ENCODE data around the gene HSD17B7.

DNA sequence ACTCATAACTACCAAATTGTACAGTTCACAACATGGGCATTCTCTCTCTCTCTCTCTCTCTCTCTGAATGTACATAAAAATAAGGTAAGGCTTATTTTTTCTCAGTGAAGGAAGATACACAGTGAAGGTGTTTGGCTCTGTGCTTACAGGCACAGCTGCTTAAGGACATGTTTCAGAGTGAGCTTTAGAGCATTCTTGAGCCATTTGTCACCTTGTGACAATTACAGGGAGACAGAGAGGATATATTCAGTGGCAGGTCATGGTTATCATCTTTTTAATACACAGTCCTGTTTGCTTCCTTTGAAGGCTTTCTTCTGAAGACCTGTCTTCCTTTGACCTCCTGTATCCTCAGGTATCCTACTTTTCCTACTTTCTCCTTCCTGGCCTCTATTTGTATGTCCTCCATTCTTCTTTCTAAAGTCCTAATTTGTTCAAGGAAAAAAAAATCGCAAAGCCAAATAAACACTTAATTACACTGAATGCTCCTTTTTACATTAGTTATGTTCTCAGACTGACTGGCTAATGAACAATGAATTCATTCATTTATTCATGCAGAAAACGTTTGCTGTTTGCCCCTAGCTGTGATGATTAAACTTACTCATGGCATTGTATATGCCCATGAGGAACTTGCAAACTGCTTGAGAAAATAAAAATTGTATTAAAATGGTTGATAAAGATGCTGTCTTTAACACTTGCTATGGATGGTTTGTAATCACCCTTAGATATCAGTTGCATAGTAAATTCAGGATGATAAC is 33.4 kb downstream of the HSD17B7 start:
- TF ChIP-seq, protein P1, sequence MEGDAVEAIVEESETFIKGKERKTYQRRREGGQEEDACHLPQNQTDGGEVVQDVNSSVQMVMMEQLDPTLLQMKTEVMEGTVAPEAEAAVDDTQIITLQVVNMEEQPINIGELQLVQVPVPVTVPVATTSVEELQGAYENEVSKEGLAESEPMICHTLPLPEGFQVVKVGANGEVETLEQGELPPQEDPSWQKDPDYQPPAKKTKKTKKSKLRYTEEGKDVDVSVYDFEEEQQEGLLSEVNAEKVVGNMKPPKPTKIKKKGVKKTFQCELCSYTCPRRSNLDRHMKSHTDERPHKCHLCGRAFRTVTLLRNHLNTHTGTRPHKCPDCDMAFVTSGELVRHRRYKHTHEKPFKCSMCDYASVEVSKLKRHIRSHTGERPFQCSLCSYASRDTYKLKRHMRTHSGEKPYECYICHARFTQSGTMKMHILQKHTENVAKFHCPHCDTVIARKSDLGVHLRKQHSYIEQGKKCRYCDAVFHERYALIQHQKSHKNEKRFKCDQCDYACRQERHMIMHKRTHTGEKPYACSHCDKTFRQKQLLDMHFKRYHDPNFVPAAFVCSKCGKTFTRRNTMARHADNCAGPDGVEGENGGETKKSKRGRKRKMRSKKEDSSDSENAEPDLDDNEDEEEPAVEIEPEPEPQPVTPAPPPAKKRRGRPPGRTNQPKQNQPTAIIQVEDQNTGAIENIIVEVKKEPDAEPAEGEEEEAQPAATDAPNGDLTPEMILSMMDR (IDR thresholded peaks at IDR 0.05) = no peak
- TF ChIP-seq, protein P2, sequence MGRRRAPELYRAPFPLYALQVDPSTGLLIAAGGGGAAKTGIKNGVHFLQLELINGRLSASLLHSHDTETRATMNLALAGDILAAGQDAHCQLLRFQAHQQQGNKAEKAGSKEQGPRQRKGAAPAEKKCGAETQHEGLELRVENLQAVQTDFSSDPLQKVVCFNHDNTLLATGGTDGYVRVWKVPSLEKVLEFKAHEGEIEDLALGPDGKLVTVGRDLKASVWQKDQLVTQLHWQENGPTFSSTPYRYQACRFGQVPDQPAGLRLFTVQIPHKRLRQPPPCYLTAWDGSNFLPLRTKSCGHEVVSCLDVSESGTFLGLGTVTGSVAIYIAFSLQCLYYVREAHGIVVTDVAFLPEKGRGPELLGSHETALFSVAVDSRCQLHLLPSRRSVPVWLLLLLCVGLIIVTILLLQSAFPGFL (CRISPR knock-in tag; IDR thresholded peaks at IDR 0.05; ENCODE audit: borderline replicate concordance) = no peak
- TF ChIP-seq, protein P3, sequence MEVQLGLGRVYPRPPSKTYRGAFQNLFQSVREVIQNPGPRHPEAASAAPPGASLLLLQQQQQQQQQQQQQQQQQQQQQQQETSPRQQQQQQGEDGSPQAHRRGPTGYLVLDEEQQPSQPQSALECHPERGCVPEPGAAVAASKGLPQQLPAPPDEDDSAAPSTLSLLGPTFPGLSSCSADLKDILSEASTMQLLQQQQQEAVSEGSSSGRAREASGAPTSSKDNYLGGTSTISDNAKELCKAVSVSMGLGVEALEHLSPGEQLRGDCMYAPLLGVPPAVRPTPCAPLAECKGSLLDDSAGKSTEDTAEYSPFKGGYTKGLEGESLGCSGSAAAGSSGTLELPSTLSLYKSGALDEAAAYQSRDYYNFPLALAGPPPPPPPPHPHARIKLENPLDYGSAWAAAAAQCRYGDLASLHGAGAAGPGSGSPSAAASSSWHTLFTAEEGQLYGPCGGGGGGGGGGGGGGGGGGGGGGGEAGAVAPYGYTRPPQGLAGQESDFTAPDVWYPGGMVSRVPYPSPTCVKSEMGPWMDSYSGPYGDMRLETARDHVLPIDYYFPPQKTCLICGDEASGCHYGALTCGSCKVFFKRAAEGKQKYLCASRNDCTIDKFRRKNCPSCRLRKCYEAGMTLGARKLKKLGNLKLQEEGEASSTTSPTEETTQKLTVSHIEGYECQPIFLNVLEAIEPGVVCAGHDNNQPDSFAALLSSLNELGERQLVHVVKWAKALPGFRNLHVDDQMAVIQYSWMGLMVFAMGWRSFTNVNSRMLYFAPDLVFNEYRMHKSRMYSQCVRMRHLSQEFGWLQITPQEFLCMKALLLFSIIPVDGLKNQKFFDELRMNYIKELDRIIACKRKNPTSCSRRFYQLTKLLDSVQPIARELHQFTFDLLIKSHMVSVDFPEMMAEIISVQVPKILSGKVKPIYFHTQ (CRISPR knock-in tag; IDR thresholded peaks at IDR 0.05) = no peak
- no peak for TF ChIP-seq CREB1 (CRISPR knock-in tag; IDR thresholded peaks at IDR 0.05)

All from WTC11 (cell line).